CD4-positive, alpha-beta T cell treated with Interleukin-1 beta for 1 hour (primary cell): ENCODE results near the gene PLCD4.
A peak's percentile ranks its signal among the peaks of the same experiment; 100 is the strongest.

Experiments
- DNase-seq, 2 donors: peaks; one replicate each; pipeline ENCODE4 v3.0.0-alpha.2; 2020 to 2022

PLCD4 gene

DNA sequence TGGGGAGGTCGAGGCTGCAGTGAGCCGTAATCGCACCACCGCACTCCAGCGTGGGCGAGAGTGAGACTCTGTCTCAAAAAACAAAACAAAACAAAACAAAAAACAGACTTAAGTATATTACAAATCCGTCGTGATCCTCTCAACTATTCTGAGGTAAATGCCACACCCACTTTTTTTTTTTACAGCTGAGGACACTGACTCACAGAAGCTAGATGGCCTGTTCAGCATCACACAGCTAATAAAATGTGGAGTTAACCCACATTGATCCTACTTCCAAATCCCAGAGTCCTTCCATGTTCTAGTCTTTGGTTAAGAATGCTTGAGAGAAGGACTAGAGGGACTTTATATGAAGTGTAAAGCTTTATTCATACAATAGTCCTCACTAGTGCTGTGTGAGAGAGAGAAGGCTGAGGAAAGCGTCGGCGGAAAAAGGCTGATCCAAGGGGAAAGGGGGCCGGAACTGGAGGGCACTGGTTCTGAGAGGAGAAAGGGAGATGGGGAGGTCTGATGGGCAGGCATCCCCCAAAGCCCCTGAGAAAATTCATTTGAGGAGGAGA is 63.5 kb downstream of the PLCD4 start:
- no peak for DNase-seq

DNA sequence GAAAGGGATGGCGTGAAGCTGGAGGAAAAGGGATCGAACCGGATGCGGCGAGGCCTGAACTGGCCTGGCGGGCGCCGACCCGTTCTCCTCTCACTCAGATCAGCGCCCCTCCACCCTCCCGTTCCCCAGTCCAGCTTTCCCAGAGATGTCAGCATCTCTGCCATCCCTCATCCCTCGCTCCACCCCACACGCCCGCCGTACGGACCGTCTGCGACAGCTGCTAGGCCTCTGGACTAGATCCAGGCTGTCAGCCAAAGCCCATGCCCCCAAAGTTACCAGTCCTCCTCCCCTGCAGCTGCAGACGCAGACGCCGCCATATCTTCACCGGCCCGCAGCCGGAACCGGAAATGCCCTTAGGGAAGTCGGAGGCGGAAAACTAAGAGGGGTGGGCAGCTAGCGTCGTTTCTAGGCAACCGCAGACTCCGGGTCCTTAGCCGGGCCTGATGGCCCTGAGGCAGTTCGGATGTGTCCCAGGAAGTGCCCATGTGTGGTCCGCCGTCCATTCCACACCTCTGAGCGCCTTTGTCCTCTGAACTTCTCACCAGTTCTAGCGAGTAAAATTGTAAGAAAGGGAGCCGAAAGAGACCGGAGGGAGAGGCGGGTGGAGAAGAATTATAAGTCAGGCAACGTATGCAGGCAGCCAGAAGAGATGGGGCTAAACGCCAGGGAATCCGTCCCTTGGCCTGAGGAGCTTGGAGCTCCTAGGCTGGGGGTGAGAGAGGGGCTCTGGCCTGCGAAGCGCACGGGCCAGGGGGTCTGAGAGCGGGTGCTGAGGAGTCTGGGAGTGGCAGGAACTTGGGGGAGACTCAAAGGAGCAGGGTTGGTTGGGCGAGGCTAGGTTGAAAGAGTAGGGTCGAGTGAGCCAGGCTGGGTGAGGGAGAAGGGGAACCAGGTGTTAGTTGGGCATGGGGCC is 64.2 kb downstream of the PLCD4 start, which contains the start of the genes RNF25 and STK36:
Gene RNF25 (minus strand): TSS at position 349 of the 913 bp plus-strand sequence. CDS start 32 bp downstream, at position 317.
Gene STK36 (plus strand): TSS at position 433 of the 913 bp plus-strand sequence. CDS start 744 bp downstream, outside the sequence.
- DNase-seq: peak; percentile 82 to 83

DNA sequence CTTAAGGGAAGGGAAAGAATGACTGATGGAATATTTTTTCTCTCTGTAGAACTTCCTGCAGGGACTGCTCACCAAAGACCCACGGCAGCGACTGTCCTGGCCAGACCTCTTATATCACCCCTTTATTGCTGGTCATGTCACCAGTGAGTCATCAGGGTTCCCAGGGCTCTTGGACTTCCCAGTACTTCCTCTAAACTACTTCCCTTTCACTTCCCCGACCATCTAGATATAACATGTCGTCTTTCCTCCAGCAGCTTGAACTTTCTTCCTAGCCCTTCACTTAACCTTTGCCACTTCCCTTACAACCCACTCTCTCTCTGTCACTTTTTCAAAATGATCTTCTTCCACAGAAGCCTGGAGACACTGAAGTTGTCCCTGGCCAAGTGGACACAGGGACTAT is 71.4 kb downstream of the PLCD4 start:
- DNase-seq: peak in 1 of 2 donors; percentile 61

DNA sequence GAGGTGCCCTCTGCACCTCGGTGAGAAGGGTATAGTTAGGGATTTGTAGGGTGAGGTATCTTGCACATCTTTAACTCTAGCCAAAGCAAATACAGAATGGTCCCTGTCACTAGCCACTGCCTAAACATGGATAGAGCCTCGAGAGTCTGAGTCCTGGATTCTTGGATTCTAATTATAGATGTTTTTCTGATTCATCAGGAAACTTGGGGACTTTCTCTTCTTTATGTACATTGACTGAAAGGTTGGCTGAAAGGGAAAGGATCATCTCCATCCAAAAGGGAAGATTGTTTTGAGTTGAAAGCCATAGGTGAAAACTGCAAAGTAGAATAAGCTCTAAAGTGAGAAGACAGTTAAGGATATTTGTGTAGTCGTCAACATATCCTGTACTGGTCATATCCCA is 72.4 kb downstream of the PLCD4 start:
- no peak for DNase-seq
